ENCODE data around the gene GAPDH.

DNA sequence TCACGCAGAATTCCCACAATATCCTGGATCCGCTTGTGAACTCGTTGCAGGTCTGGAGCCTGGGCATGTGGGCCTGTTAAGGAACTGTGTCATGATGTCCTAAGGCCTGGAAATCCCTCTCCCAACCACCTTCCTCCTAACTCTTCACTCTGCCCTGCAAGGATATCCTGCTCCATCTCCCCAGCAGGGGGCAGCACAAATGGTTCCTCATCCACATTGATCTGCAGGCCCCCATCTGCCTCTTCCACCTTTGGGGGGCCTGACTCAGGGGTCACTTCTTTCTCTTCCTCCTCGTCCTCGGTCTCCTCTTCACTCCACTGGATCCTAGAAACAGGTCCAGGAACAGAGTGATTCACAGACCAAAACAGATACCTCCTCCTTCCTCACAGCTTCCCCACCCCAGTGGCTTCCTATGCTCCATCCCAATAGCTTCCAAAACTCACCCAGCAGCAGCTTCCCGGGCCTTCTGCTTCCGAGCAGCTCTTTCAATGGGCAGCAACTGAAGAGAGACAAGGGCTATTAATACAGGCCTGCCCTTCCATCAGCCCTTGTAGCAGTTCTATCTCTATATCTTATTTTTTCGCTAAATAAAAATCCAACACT lies 29.2 kb downstream of the GAPDH start:
- TF ChIP-seq, protein P1, sequence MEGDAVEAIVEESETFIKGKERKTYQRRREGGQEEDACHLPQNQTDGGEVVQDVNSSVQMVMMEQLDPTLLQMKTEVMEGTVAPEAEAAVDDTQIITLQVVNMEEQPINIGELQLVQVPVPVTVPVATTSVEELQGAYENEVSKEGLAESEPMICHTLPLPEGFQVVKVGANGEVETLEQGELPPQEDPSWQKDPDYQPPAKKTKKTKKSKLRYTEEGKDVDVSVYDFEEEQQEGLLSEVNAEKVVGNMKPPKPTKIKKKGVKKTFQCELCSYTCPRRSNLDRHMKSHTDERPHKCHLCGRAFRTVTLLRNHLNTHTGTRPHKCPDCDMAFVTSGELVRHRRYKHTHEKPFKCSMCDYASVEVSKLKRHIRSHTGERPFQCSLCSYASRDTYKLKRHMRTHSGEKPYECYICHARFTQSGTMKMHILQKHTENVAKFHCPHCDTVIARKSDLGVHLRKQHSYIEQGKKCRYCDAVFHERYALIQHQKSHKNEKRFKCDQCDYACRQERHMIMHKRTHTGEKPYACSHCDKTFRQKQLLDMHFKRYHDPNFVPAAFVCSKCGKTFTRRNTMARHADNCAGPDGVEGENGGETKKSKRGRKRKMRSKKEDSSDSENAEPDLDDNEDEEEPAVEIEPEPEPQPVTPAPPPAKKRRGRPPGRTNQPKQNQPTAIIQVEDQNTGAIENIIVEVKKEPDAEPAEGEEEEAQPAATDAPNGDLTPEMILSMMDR (IDR thresholded peaks at IDR 0.05): peak; percentile 8 to 78 (median 58)
- TF ChIP-seq POLR2A (IDR thresholded peaks at IDR 0.05): no peak

All from Peyer's patch (tissue), 4 donors.